ENCODE measurements around the gene FBXL2. TPM values are rescaled to one million over a fixed set of nuclear protein-coding genes. Genes with fewer than 3 reads are reported as not detected.
"Not testable (repeated sequence)": the region's sequence is repeated elsewhere in the genome, so short reads cannot be mapped to it uniquely, and the experiment has no call there.

The FBXL2 gene
- total RNA-seq, 2 experiments from 2014 or later = not detected

- DNase-seq = no peak
- Mint-ChIP-seq H3K4me1 (no peaks in the 10 kb centered on the region), H3K9me3 (no peaks in the 10 kb centered on the region), H3K27me3 (no peaks in the 10 kb centered on the region), H3K27ac (no peak overlapping the region), H3K4me3 (no peak overlapping the region), H3K36me3 (ENCODE audit: low read depth) (peaks cover 62% of the 10 kb centered on the region)
- CTCF ChIA-PET = interaction anchor here (1.0 to 1.2 kb wide), 2 partner anchors 8 to 10 kb away, joined by 3 to 4 read pairs; no protein-coding TSS in a partner anchor
- POLR2A ChIA-PET = no interaction called here
Measured at GRCh38 chr3:33398410-33398809, 121.2 kb downstream of the FBXL2 start.

- ChIA-PET POLR2A (no interaction called here), CTCF (interaction anchor here (1.1 kb wide), 1 partner anchor 9 kb away, joined by 3 read pairs; no protein-coding TSS in a partner anchor)
- Mint-ChIP-seq H3K36me3 (ENCODE audit: low read depth) (peaks cover 55% of the 10 kb centered on the region), H3K4me3 (no peak overlapping the region), H3K4me1 (no peaks in the 10 kb centered on the region), H3K27ac (no peak overlapping the region), H3K27me3 (no peaks in the 10 kb centered on the region), H3K9me3 (no peaks in the 10 kb centered on the region)
- no peak for DNase-seq
Measured at GRCh38 chr3:33401781-33402180, 124.5 kb downstream of the FBXL2 start.

GRCh38 chr3:33402936-33403335, 125.7 kb downstream of the FBXL2 start:
- no peaks in the 10 kb centered on the region for H3K27me3 Mint-ChIP-seq
- no peak overlapping the region for H3K4me3 Mint-ChIP-seq
- no peak for DNase-seq
- ChIA-PET POLR2A (no interaction called here), CTCF (interaction anchor here (1.4 kb wide), 1 partner anchor 30 kb away, joined by 3 read pairs; no protein-coding TSS in a partner anchor)
- H3K4me1 Mint-ChIP-seq = no peaks in the 10 kb centered on the region
- H3K27ac Mint-ChIP-seq = no peak overlapping the region
- H3K9me3 Mint-ChIP-seq = no peaks in the 10 kb centered on the region
- H3K36me3 Mint-ChIP-seq (ENCODE audit: low read depth) = peaks cover 51% of the 10 kb centered on the region

GRCh38 chr3:33403756-33404155, 126.5 kb downstream of the FBXL2 start:
- Mint-ChIP-seq H3K9me3 (no peaks in the 10 kb centered on the region), H3K4me1 (no peaks in the 10 kb centered on the region), H3K4me3 (no peak overlapping the region), H3K27me3 (no peaks in the 10 kb centered on the region), H3K27ac (no peak overlapping the region), H3K36me3 (ENCODE audit: low read depth) (peaks cover 54% of the 10 kb centered on the region)
- ChIA-PET POLR2A (no interaction called here), CTCF (interaction anchor here (0.7 to 1.4 kb wide), 2 partner anchors 31 to 383 kb away, joined by 3 read pairs; no protein-coding TSS in a partner anchor)
- DNase-seq = no peak

- H3K4me1 Mint-ChIP-seq, H3K9me3 Mint-ChIP-seq, H3K27me3 Mint-ChIP-seq, H3K27ac Mint-ChIP-seq, POLR2A ChIA-PET, H3K4me3 Mint-ChIP-seq, DNase-seq: not testable (repeated sequence)
- CTCF ChIA-PET = interaction anchor here (0.6 to 0.7 kb wide), 3 partner anchors 9 to 424 kb away, joined by 3 read pairs; no protein-coding TSS in a partner anchor
- H3K36me3 Mint-ChIP-seq (ENCODE audit: low read depth) = peaks cover 67% of the 10 kb centered on the region
Measured at GRCh38 chr3:33410816-33411215, 133.6 kb downstream of the FBXL2 start.

- Mint-ChIP-seq H3K9me3 (peaks cover 9% of the 10 kb centered on the region), H3K27me3 (no peaks in the 10 kb centered on the region), H3K4me3 (no peak overlapping the region), H3K36me3 (ENCODE audit: low read depth) (peaks cover 64% of the 10 kb centered on the region), H3K27ac (no peak overlapping the region), H3K4me1 (peaks cover 19% of the 10 kb centered on the region)
- ChIA-PET CTCF (interaction anchor here (1.4 kb wide), 1 partner anchor 21 kb away, joined by 4 read pairs; no protein-coding TSS in a partner anchor), POLR2A (no interaction called here)
- no peak for DNase-seq
Measured at GRCh38 chr3:33417066-33417673, 139.9 kb downstream of the FBXL2 start.

- H3K4me1 Mint-ChIP-seq = peaks cover 19% of the 10 kb centered on the region
- H3K9me3 Mint-ChIP-seq = peaks cover 9% of the 10 kb centered on the region
- H3K27me3 Mint-ChIP-seq = no peaks in the 10 kb centered on the region
- DNase-seq = no peak
- POLR2A ChIA-PET = no interaction called here
- H3K27ac Mint-ChIP-seq = peak overlapping the region; percentile 64
- CTCF ChIA-PET = interaction anchor here (0.7 to 2.2 kb wide), 2 partner anchors 10 to 19 kb away, joined by 3 to 6 read pairs; no protein-coding TSS in a partner anchor
- peaks cover 59% of the 10 kb centered on the region for H3K36me3 Mint-ChIP-seq (ENCODE audit: low read depth)
- no peak overlapping the region for H3K4me3 Mint-ChIP-seq
Measured at GRCh38 chr3:33419948-33420347, 142.7 kb downstream of the FBXL2 start.

- ChIA-PET CTCF (interaction anchor here (0.9 kb wide), 1 partner anchor 9 kb away, joined by 3 read pairs; no protein-coding TSS in a partner anchor), POLR2A (no interaction called here)
- H3K4me1 Mint-ChIP-seq = peaks cover 19% of the 10 kb centered on the region
- peaks cover 9% of the 10 kb centered on the region for H3K9me3 Mint-ChIP-seq
- no peak for DNase-seq
- H3K36me3 Mint-ChIP-seq (ENCODE audit: low read depth) = peaks cover 55% of the 10 kb centered on the region
- no peak overlapping the region for H3K4me3 Mint-ChIP-seq
- H3K27ac Mint-ChIP-seq = no peak overlapping the region
- H3K27me3 Mint-ChIP-seq = no peaks in the 10 kb centered on the region
Measured at GRCh38 chr3:33420966-33421365, 143.7 kb downstream of the FBXL2 start.

GRCh38 chr3:33424606-33425452, 147.6 kb downstream of the FBXL2 start:
- Mint-ChIP-seq H3K36me3 (ENCODE audit: low read depth) (peaks cover 35% of the 10 kb centered on the region), H3K4me3 (no peak overlapping the region), H3K4me1 (peaks cover 29% of the 10 kb centered on the region), H3K27me3 (no peaks in the 10 kb centered on the region), H3K9me3 (peaks cover 9% of the 10 kb centered on the region), H3K27ac (peak overlapping the region; percentile 54)
- ChIA-PET CTCF (no interaction called here), POLR2A (no interaction called here)
- no peak for DNase-seq

- POLR2A ChIA-PET = no interaction called here
- no peak for DNase-seq
- CTCF ChIA-PET = no interaction called here
- Mint-ChIP-seq H3K9me3 (peaks cover 9% of the 10 kb centered on the region), H3K4me3 (no peak overlapping the region), H3K4me1 (peaks cover 33% of the 10 kb centered on the region), H3K27ac (no peak overlapping the region), H3K27me3 (no peaks in the 10 kb centered on the region), H3K36me3 (ENCODE audit: low read depth) (peaks cover 32% of the 10 kb centered on the region)
Measured at GRCh38 chr3:33425453-33425852, 148.2 kb downstream of the FBXL2 start.

- no peaks in the 10 kb centered on the region for H3K27me3 Mint-ChIP-seq
- POLR2A ChIA-PET = no interaction called here
- no peak overlapping the region for H3K27ac Mint-ChIP-seq
- peaks cover 26% of the 10 kb centered on the region for H3K36me3 Mint-ChIP-seq (ENCODE audit: low read depth)
- no peak for DNase-seq
- H3K4me3 Mint-ChIP-seq = no peak overlapping the region
- peaks cover 37% of the 10 kb centered on the region for H3K4me1 Mint-ChIP-seq
- peaks cover 6% of the 10 kb centered on the region for H3K9me3 Mint-ChIP-seq
- CTCF ChIA-PET = no interaction called here
Measured at GRCh38 chr3:33426068-33426467, 148.8 kb downstream of the FBXL2 start.

GRCh38 chr3:33426630-33427317, 149.5 kb downstream of the FBXL2 start:
- no peak overlapping the region for H3K27ac Mint-ChIP-seq
- no peaks in the 10 kb centered on the region for H3K27me3 Mint-ChIP-seq
- no peak for DNase-seq
- peaks cover 2% of the 10 kb centered on the region for H3K9me3 Mint-ChIP-seq
- H3K4me1 Mint-ChIP-seq = peaks cover 40% of the 10 kb centered on the region
- no peak overlapping the region for H3K4me3 Mint-ChIP-seq
- peaks cover 20% of the 10 kb centered on the region for H3K36me3 Mint-ChIP-seq (ENCODE audit: low read depth)
- ChIA-PET CTCF (no interaction called here), POLR2A (interaction anchor here (0.6 kb wide), 1 partner anchor 119 kb away, joined by 12 read pairs; no protein-coding TSS in a partner anchor)

- Mint-ChIP-seq H3K9me3 (no peaks in the 10 kb centered on the region), H3K27ac (no peak overlapping the region), H3K4me1 (peaks cover 47% of the 10 kb centered on the region), H3K27me3 (no peaks in the 10 kb centered on the region), H3K36me3 (ENCODE audit: low read depth) (peaks cover 10% of the 10 kb centered on the region), H3K4me3 (no peak overlapping the region)
- POLR2A ChIA-PET = no interaction called here
- DNase-seq = no peak
- CTCF ChIA-PET = interaction anchor here (0.6 to 1.6 kb wide), 2 partner anchors 12 to 70 kb away, joined by 5 read pairs; partner anchors contain the start of gene UBP1
Measured at GRCh38 chr3:33428734-33429133, 151.5 kb downstream of the FBXL2 start.

Measured in activated CD4-positive, alpha-beta T cell treated with anti-CD3 and anti-CD28 coated beads, Interleukin-2, amount 10 ng/mL, durations not matched to agents 7 days and 5 days (primary cell).